Activated naive CD4-positive, alpha-beta T cell (primary cell): ENCODE measurements around the gene GP5.

Experiments
- DNase-seq, 4 experiments: peaks; one replicate each; lab custom pipeline; 2025; lab: John Stamatoyannopoulos, UW

GP5 gene

GRCh38 chr3:194350726-194351071 is 48.4 kb downstream of the GP5 start:
- no peak for DNase-seq

- DNase-seq = no peak
These were observed 50.7 kb downstream of the GP5 start for GRCh38 chr3:194348354-194348753.

- no peak for DNase-seq
These were observed 52.4 kb downstream of the GP5 start for GRCh38 chr3:194346621-194347020.

GRCh38 chr3:194346035-194346434 is 53.0 kb downstream of the GP5 start:
- no peak for DNase-seq
